HG02678 (cell line): Measurements from ENCODE around the gene PPP1R37.

Experiments
- ATAC-seq: cut with Tn5 transposase; IDR thresholded peaks from one replicate; pipeline ENCODE4 v1.9.1; 2021; ENCODE audit warnings: mild to moderate bottlenecking, moderate library complexity; ENCODE audit not compliant: unreplicated experiment

The PPP1R37 gene

DNA sequence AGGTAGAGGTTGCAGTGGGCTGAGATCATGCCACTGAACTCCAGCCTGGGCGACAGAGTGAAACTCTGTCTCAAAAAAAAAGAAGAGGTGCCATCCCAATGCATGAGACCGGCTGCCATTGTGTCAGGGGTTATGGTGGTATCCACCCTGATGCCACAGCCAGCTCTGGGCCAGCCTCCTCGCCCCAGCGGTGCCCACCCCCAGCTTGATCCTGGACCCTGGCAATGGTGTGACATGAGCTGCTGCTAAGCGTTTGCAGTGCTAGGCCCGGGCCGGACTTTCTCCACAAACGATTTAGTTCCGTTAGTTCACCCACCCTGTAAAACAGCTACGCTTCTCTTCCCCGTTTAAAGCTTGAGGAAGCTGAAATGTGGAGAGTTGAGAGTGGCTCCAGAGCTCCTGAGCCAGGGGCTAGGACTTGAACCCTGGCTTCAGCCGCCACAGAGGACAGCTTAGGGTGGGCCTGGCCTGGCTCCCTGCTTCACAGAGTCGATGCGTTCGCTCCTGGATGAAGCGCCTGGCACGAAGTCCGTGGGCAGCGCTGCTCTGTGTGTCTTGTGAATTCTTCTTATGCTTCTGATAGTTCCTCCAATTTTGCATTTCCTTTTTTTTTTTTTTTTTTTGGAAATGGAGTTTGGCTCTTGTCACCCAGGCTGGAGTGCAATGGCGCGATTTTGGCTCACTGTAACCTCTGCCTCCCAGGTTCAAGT lies 42.4 kb downstream of the PPP1R37 start:
- no peak for ATAC-seq

- ATAC-seq = no peak
These were observed 43.7 kb downstream of the PPP1R37 start for GRCh38 chr19:45136507-45137178.

GRCh38 chr19:45137179-45137761 lies 44.3 kb downstream of the PPP1R37 start:
- ATAC-seq = peak; percentile 82

- no peak for ATAC-seq
These were observed 45.3 kb downstream of the PPP1R37 start for GRCh38 chr19:45138303-45138751.

GRCh38 chr19:45139286-45140143 lies 46.5 kb downstream of the PPP1R37 start:
- no peak for ATAC-seq

DNA sequence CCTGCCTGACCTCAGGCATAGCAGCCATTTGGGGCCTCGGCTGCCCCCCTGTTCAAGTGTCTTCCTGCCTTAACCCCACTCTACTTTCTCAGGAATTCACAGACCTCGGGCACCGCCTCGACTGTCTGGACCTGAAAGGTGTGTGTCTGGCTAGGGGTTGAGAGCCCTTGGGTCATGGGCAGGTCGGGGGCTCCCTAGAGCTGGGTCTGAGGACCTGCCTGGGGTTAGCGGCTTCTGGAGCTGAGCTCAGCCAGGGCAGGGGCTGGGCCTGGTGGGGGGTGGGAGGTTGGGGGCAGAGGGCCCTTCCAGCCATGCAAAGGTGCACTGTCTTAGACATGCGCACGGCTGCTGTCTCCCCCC lies 47.1 kb downstream of the PPP1R37 start:
- ATAC-seq = no peak

DNA sequence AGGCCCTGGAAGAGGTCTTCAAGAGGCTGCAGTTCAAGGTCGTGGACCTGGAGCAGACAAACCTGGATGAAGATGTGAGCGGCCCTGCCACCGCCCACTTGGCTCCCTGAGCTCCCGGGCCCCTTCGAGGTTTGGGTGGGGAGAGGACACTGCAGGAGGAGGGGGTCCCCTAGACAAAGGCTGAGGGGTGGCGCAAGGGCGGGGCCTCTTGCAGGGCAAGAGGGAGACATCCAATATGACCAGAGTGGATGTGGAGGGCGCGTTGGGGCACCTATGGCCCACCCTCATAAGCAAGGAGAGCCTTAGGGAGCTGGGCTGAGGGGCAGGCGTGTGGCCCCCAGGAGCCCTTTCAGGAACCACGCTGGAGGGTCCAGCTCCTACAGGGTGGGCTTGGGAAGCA lies 47.6 kb downstream of the PPP1R37 start:
- ATAC-seq = no peak

GRCh38 chr19:45141203-45141900 lies 48.4 kb downstream of the PPP1R37 start:
- no peak for ATAC-seq

GRCh38 chr19:45142016-45142725 lies 49.2 kb downstream of the PPP1R37 start:
- ATAC-seq = no peak

GRCh38 chr19:45142726-45143110 lies 49.7 kb downstream of the PPP1R37 start:
- no peak for ATAC-seq

GRCh38 chr19:45144431-45145269 lies 51.7 kb downstream of the PPP1R37 start:
- no peak for ATAC-seq

DNA sequence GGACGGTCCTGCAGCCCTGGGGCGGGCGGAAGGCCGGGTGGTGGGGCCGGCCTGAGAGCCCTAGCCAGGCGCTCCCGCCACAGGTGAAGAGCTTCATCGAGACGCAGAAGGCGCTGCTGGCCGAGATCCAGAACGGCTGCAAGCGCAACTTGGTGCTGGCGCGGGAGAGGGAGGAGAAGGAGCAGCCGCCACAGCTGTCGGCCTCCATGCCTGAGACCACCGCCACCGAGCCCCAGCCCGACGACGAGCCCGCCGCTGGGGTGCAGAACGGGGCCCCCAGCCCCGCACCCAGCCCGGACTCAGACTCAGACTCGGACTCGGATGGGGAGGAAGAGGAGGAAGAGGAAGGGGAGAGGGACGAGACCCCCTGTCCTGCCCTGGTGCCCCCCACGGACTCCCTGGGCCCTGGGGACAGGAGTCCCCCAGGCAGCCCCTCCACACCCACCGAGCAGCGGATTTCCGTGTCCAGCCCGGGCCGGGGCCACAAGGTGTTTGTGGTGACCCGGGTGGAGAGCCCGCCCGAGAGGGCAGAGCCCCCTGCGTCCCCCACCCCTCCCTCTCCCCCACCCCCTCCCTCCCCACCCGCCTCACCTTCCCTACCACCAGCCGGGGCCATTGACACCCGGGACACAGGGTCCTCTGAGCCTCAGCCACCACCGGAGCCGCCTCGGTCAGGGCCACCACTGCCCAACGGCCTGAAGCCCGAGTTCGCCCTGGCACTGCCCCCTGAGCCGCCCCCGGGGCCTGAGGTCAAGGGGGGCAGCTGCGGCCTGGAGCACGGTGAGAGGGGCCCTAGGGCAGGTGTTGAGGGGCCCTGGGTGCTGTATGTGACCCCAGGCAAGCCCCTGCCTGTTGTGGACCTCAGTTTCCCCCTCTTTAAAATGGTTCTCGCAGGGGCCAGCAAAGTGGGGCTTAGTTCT lies 52.6 kb downstream of the PPP1R37 start:
- no peak for ATAC-seq

- ATAC-seq = no peak
These were observed 53.3 kb downstream of the PPP1R37 start for GRCh38 chr19:45146251-45146650.

DNA sequence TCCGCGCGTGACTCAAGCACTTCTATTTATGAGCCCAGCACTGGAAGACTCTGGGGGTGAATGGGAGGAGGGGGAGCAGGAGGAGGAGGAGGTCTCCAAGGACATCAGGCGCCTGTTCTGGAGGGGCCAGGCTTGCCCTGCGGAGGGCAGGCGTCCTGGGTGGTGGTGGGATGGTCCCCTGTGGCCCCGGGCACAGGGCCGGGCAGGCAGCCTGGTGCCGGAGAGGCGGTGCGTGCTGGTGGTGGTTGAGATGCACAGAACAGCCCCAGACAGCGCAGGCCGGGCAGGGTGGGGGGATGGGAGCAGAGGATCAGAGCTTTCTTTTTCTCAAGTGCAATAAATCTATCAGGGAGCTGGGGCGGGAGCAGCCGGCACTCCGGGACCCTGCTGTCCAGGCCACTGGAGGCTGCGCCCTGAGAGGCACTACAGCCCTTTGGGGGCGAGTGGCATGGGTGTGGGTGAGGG lies 53.8 kb downstream of the PPP1R37 start:
- no peak for ATAC-seq

DNA sequence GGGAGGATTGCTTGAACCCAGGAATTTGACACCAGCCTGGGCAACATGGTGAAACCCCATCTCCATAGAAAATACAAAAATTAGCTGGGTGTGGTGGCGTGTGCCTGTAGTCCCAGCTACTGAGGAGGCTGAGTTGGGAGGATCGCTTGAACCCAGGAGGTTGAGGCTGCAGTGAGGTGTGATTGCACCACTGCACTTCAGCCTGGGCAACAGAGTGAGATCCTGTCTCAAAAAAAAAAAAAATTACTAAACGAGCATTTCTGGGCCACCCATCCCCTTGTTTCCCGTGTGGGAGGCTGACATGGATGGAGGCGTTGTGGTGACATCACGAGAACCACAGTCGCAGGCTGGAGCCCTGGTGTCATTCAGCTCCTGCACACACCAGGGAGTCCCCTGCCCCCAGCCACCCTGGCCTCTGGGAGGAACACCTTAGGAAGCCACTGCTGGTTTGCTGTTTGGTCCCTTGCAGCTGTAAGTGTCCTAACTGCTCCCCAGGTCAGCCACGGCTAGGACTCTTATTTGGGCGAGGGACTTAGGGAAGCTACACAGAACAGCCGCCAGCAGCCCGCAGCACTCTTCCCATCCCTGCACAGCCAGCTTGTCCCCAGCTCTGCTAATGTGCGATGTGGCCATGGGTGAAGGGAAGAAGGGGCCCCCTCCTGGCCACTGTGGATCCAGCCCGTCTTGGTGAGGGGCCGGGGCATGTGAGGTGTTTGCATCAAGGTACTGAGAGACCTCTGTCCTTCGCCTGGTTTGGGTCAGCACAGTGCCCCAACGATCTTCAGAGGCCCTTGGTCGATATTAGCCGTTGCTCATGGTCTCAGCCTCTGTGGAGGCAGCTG lies 55.1 kb downstream of the PPP1R37 start:
- ATAC-seq = no peak

DNA sequence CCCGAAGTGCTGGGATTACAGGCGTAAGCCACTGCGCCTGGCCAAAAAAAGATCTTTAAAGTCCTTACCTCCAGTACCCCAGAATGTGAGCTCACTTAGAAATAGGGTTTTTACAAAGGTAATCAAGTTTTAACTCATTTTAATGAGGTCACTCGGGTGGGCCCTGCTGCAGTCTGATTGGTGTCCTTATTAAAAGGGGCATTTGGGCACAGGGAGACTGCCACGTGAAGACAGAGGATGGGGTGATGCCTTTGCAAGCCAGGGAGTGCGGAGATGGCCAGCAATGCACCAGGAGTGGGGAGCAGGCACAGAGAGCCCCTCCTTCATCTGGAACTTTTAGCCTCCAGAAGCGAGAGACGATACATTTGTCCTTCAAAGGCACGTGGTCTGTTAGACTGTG lies 56.1 kb downstream of the PPP1R37 start:
- no peak for ATAC-seq

DNA sequence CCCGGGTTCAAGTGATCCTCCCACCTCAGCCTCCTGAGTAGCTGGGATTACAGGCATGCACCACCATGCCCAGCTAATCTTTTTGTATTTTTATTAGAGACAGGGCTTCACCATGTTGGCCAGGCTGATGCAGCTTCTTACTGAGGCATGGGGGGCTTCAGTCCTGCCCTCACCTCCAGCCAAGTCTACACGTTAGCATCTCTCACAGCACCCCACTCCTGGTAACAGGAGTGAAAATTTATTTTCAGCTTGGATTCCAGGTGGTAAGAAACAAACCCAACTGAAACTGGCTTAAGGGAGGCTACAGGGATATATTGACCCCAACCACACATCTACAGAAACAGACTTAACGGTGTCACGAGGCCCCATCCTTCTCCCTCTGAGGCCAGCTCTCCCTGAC lies 57.2 kb downstream of the PPP1R37 start:
- ATAC-seq = no peak
